Urothelium cell line (cell line): ENCODE data around the gene LUZP1.

Source experiments
- DNase-seq: peaks from one replicate; pipeline ENCODE4 v3.0.0; 2011; ENCODE audit warnings: low spot score, mixed read lengths
- FAIRE-seq: peaks from 2 replicates; lab custom pipeline; 2011; peaks lifted over from hg19 to GRCh38; lab: Jason Lieb, UNC

The LUZP1 gene

GRCh38 chr1:23037081-23037740, 131.4 kb downstream of the LUZP1 start:
- FAIRE-seq (no peak), DNase-seq (no peak)

- FAIRE-seq = no peak
- DNase-seq = no peak
Observed at GRCh38 chr1:23035823-23036452, 132.7 kb downstream of the LUZP1 start.
